ENCODE measurements around the gene HNF1A. TPM values are rescaled to one million over a fixed set of nuclear protein-coding genes. Genes with fewer than 3 reads are reported as not detected.
"Not testable (repeated sequence)": the region's sequence is repeated elsewhere in the genome, so short reads cannot be mapped to it uniquely, and the experiment has no call there.

Gene HNF1A
- total RNA-seq, 1 donor from 2014 or later: not detected

DNA sequence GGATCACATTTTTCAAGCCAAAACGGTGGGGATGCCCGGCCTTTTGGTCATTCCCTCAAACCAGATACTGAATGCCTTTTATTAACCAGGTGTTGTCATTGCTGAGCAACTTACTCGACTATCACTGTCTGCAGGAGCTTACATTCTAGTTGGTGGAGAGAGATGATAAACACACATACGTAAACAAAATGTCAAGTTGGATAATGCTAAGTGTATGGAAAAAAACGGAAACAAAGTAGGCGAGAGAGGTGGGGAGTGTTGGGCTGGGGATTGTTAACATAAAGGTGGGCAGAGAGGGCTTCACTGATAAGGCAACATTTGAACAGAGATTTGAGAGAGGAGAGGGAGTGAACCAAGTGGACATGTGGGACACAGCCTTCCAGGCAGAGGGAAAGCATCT, 33.5 kb downstream of the HNF1A start:
- DNase-seq: no peak

DNA sequence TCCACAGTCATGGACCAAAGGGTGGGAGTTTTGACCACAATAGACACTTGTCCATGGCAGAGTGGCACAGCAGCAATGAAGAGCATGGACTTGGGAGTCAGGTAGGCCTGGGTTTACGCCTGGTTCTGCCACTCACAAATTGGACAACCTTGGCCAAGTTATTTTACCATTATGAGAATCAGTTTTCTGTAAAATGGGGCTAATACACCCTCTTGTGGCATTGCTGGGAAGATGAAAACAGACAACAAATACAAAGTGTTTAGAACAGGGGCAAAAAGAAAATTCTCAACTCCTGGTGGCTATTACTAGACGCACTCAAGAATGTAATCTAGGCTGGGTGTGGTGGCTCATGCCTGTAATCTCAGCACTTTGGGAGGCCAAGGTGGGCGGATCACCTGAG, 35.4 kb downstream of the HNF1A start:
- DNase-seq: no peak

- peak; percentile 97 for DNase-seq
Observed at GRCh38 chr12:121015825-121016766, 37.8 kb downstream of the HNF1A start, which contains the start of gene C12orf43. TSS of gene C12orf43 (minus strand) at chr12:121016487. CDS start at chr12:121016474, 13 bp downstream.

GRCh38 chr12:121017966-121018491, 39.7 kb downstream of the HNF1A start:
- DNase-seq: no peak

- DNase-seq: no peak
Observed at GRCh38 chr12:121018860-121019617, 40.7 kb downstream of the HNF1A start.

DNA sequence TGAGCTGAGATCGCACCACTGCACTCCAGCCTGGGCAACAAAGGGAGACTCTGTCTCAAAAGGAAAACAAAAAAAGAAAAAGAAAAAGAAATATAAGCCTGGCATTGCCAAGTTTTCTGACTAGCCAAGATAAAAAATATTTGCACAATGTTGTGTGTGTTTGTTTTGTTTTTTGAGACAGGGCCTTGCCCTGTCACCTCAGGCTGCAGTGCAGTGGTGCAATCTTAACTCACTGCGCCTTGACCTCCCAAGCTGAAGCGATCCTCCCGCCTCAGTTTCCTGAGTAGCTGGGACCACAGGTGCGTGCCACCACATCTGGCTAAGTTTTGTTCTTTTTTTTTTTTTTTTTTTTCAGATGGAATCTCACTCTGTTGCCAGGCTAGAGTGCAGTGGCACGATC, 43.4 kb downstream of the HNF1A start:
- no peak for DNase-seq

GRCh38 chr12:121022713-121023112, 44.4 kb downstream of the HNF1A start:
- no peak for DNase-seq

DNA sequence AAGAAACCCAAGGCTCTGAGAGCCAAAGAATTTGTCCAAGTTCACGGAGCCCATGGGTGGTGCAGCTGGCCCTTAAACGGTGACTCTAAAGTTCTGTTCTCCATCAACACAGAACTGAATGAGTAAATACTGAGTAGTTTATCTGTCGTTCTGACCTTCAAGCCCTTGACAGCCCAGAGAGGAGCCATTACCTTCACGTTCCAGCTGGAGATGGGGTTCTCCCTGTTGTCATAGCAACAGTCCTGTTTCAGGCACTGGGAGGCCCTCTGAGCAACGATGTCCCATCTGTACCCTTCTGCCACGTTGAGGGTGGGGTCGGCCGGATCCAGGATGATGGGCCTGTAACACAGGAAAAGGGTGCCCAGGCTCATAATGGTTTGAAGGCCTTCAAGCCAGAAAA, 45.5 kb downstream of the HNF1A start:
- no peak for DNase-seq

DNA sequence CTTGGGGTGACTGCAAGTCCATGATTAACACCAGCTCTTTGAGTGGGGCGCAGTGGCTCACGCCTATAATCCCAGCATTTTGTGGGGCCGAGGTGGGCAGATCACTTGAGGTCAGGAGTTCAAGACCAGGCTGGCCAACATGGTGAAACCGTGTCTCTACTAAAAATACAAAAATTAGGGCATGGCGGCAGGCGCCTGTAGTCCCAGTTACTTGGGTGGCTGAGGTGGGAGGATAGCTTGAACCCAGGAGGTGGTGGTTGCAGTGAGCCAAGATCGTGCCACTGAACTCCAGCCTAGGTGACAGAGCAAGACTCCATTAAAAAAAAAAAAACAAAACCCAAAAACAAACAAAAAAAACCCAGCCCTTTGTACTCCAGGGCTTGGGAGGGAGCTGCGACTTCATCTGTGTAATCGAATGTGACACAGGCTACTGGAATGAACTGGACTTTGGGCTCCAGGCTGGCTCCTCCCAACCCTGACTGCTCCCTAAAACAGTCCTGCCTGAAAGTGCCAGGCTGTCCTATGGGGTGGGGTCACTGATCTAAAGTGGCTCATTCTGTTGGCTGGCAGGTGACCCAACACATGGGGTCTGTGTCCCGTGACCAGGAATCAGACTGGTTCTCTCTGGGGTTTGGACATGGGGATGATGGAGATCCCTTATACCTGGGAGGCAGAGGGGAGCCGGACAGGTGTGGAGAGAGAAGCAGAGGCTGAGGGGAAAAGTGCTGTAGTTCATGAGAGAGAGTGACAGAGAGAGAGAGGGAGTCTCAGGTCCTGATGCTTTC, 47.3 kb downstream of the HNF1A start:
- no peak for DNase-seq

GRCh38 chr12:121026274-121027045, 48.1 kb downstream of the HNF1A start:
- DNase-seq: no peak

DNA sequence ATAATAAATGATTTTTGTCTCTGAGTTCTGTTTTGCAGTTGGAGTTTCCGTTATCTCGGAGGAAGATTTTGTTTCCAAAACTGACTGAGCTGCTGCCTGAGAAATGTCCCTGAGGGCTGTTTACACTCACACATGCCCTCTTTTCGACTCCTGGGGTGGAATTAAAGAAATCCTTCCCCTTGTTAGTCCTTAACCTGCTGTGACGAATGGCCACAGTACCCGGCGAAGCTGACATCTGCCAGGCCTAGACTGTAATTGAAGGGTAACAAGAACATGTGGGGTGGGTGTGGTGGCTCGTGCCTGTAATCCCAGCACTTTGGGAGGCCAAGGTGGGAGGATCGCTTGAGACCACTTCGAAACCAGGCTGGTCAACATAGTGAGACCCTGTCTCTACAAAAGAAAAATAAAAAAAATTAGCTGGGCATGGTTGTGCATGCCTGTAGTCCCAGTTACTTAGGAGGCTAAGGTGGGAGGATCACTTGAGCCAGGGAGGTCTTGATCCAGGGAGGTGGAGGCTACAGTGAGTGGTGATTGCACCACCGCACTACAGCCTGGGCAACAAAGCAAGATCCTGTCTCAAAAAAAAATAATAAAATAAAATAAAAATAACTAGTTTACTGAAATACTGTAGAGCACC, 52.4 kb downstream of the HNF1A start:
- DNase-seq: no peak

GRCh38 chr12:121033625-121034349, 55.4 kb downstream of the HNF1A start:
- DNase-seq: no peak

GRCh38 chr12:121034616-121035305, 56.4 kb downstream of the HNF1A start:
- DNase-seq: no peak

DNA sequence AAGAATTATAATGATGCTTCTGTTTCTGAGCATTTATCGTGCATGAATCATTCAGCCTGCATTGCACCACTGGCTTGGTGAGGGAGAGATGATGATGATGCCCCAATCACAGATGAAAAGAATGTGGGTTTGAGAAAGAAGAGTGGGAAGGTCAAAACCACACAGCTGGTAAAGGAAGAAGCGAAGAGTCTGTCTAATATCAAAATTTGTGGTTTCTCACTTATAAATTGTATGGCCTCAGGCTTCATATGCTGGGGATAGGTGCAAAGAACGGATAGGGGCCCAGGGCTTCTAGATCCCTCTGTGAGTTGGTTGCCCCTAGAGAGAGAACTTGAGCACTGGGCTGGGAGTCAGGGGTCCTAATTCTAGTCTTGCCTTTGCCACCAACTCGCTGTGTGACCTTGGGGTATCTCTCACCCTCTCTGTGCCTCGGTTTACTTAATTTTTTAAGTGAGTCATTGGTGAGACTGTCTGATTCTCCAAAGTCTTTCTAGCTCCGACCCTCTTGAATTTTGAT, 58.5 kb downstream of the HNF1A start:
- no peak for DNase-seq

DNA sequence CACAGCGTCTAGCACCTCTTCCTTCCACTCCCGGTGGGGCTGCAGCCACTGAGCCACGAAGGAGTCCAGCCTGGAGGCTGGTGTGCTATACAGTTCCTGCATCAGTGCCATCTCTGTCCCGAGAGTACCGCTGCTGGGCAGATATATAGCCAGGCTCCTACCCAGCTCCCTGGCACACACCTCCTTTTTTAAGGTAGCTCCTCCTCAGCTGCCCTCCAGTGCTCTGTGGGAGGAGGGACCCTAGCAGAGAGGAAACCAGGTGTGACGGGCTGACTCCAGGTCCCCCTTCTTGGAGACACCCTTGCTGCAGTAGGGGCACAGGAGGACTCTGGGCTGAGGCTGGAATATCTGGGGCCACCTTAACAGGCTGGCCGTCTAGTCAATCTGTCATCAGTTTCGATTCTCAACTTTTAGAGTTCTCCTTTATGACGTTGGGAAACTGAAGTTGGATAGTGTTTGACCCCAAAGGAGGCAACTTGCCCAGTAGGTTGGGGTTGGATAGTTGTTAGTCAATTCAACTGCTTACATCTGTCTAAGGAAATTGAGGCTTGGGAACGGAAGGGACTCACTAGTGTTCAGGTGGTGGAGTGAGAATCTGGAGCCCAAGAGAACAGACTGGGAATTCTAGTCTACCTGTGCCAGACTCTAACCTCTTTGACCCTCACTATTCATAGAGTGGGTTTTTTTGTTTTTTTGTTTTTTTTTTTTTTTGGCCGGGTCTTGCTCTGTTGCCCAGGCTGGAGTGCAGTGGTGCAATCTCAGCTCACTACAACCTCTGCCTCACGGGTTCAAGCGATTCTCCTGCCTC, 60.7 kb downstream of the HNF1A start, which contains the start of gene OASL:
OASL (minus strand) TSS at position 386 of the 808 bp plus-strand sequence; CDS start at position 111, 275 bp downstream.
- no peak for DNase-seq

DNA sequence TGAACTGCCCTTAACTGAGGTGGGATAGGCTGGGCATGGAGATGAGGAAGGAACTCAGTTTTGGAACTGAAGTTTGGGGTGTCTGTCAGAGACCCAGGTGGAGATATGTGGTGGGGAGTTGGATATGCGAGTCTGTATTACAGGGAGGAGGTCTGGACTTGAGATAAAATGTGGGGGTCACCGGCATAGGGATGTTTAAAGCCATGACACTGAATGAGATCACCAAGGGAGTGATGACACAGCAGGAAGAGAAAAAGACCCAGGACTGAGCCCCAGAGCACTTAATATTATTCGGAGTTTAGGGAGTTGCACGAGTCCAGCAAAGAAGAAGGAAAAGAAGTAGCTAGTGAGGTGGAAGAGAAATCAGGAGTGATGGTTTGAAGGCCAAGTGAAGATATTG, 64.7 kb downstream of the HNF1A start:
- no peak for DNase-seq

GRCh38 chr12:121047400-121047799, 69.1 kb downstream of the HNF1A start:
- DNase-seq: not testable (repeated sequence)

- no peak for DNase-seq
Observed at GRCh38 chr12:121048442-121048841, 70.1 kb downstream of the HNF1A start.

All from tongue (tissue), 2 donors.